Spleen (tissue), 11 donors: ENCODE results near the gene ABT1. TPM values are rescaled to one million over a fixed set of nuclear protein-coding genes. Genes with fewer than 3 reads are reported as not detected.

Source experiments
- DNase-seq: peaks from one replicate; pipeline ENCODE4 v3.0.0-alpha.2; 2020
- H3K27ac ChIP-seq, 8 donors: fragments of 200-600 bp; sonication (generic) in 7 of 8; 1 replicate in 4 of 8; 2 replicates in 4 of 8; pipeline versions ENCODE4 v1.5.0 to v1.8.0; 2016 to 2021; ENCODE audit warnings: inconsistent platforms in 4 of 8, mild to moderate bottlenecking in 4 of 8, moderate library complexity in 1 of 8
- H3K27me3 ChIP-seq, 7 donors: fragments of 200-600 bp; sonication (generic) in 6 of 7; replicated peaks in 1 of 7; 1 replicate in 4 of 7; 2 replicates in 3 of 7; pipeline versions ENCODE4 v1.5.0 to v1.8.0; 2016 to 2021; ENCODE audit warnings: inconsistent platforms in 3 of 7, mild to moderate bottlenecking in 1 of 7
- H3K36me3 ChIP-seq, 6 donors: fragments of 200-600 bp; sonication (generic) in 5 of 6; 1 replicate in 4 of 6; 2 replicates in 2 of 6; pipeline versions ENCODE4 v1.5.0 to v1.8.0; 2016 to 2021; ENCODE audit warnings: inconsistent platforms in 2 of 6
- H3K4me1 ChIP-seq, 6 donors: fragments of 200-600 bp; sonication (generic) in 5 of 6; 1 replicate in 3 of 6; 2 replicates in 3 of 6; pipeline versions ENCODE4 v1.5.0 to v1.8.0; 2016 to 2021; ENCODE audit warnings: inconsistent platforms in 3 of 6
- H3K4me3 ChIP-seq, 8 donors: fragments of 200-600 bp; sonication (generic) in 7 of 8; 1 replicate in 4 of 8; 2 replicates in 4 of 8; pipeline versions ENCODE4 v1.5.0 to v1.8.0; 2016 to 2021; ENCODE audit warnings: inconsistent platforms in 4 of 8, mild to moderate bottlenecking in 4 of 8, moderate library complexity in 2 of 8
- H3K9me3 ChIP-seq, 8 donors: fragments of 200-600 bp; sonication (generic) in 7 of 8; 1 replicate in 4 of 8; 2 replicates in 4 of 8; pipeline versions ENCODE4 v1.5.0 to v1.8.0; 2016 to 2021; ENCODE audit warnings: inconsistent platforms in 4 of 8
- CTCF ChIP-seq, 11 experiments: fragments of 200-600 bp in 7 of 11; fragments of 450-650 bp in 4 of 11; sonication (generic) in 4 of 11; IDR thresholded peaks in 8 of 11; conservative IDR thresholded peaks in 3 of 11; 1 replicate in 7 of 11; 2 replicates in 4 of 11; pipeline versions ENCODE4 v1.4.0 to v1.8.0; 2016 to 2021; ENCODE audit warnings: antibody characterized with exemption in 11 of 11, inconsistent platforms in 4 of 11, mild to moderate bottlenecking in 1 of 11
- POLR2A ChIP-seq, 3 donors: fragments of 450-650 bp; IDR thresholded peaks; one replicate each; pipeline ENCODE4 v1.5.1; 2017; ENCODE audit warnings: antibody characterized with exemption in 3 of 3, mild to moderate bottlenecking in 1 of 3
- POLR2AphosphoS5 ChIP-seq, 3 donors: sonication (generic); formaldehyde crosslinking; IDR thresholded peaks; one replicate each; pipeline ENCODE4 v1.5.1; 2017; ENCODE audit warnings: antibody characterized with exemption in 3 of 3
- WGBS, 5 donors: extraction: QIAGEN DNeasy Blood & Tissue Kit in 3 of 5; methylation state at CpG; one replicate each; pipeline versions ENCODE4 v1.1.5 to v1.1.7; 2013 to 2018; 5-methylcytosine and 5-hydroxymethylcytosine counted together
- intact Hi-C: fragments of 100-400 bp; cut with DNase I; formaldehyde crosslinking; loops from one replicate; pipeline ENCODE4 v1.15.0; 2023; ENCODE audit warnings: low total_unique reads
- polyA plus RNA-seq, 3 donors: library from polyadenylated mRNA; stranded (reverse); fragments of 200-250 nt; gene quantifications; one replicate each; pipeline ENCODE4 v1.2.1, GENCODE V29; 2013
- total RNA-seq, 7 donors: library from RNA; depleted of rRNA in 3 of 7; stranded (reverse); fragments of >200 nt in 3 of 7; fragmentation: NEBNext Ultra II Directional in 4 of 7; extraction: Animal tissue kit (Norgen Biotek cat#: 25700) in 4 of 7; gene quantifications; one replicate each; pipeline versions ENCODE4 v1.1.0 to v1.2.1, GENCODE V29; 2016 to 2021
- donor health status: healthy with polysubstance abuse.
- donor health status: DM: no; HTN: no; CAD: no; lungs with moderate emphysema.
- donor health status: DM: no; HTN: no; CAD: no.
- donor health status: Bipolar disorder and iron deficiency.
- donor health status: healthy.
- donor health status: DM: no; HTN: no; CAD: no.
- donor health status: DM: yes; HTN: yes; CAD: no.

ABT1 gene
- total and polyA plus RNA-seq, 10 donors: 14.9 to 26.2 (median 19.5) TPM

GRCh38 chr6:26552640-26553188 lies 44.0 kb upstream of the ABT1 start:
- intact Hi-C loops: no loop called here
- 41 to 54% (median 48%) methylated on average over 11 of the region's 11 CpGs for WGBS, 5 donors

DNA sequence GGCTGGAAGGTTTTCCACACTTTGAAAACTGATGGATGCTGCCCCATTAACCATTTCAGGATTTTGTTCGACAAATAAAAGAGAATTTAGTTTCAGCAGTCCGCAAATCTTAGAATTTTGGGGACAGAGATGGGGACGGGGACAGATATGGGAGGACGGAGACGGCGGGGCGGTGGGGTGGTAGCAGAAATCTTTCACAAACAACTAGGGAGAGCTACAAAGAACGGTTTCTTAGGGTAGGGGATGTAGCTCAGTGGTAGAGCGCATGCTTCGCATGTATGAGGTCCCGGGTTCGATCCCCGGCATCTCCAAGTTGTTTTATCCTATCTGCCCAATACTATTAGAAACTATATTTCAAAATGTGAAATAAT lies 43.5 kb upstream of the ABT1 start:
- peak overlapping the region; percentile 72 to 87 (median 82) for H3K27ac ChIP-seq
- 0 to 2% (median 1%) methylated on average over 13 of the region's 13 CpGs for WGBS, 5 donors
- TF ChIP-seq CTCF (IDR thresholded peaks at IDR 0.05 in 8 of 11, conservative IDR thresholded peaks at IDR 0.05 in 3 of 11) (no peak), POLR2AphosphoS5 (IDR thresholded peaks at IDR 0.05) (no peak), POLR2A (IDR thresholded peaks at IDR 0.05) (no peak)
- H3K4me3 ChIP-seq: peak overlapping the region; percentile 36 to 75 (median 48)
- H3K4me1 ChIP-seq: peaks cover 14 to 50% (median 43%) of the 10 kb centered on the region in 6 donors
- no peaks in the 10 kb centered on the region for H3K36me3 ChIP-seq
- no peaks in the 10 kb centered on the region for H3K27me3 ChIP-seq
- intact Hi-C loops: no loop called here
- H3K9me3 ChIP-seq: no peaks in the 10 kb centered on the region
- DNase-seq: peak; percentile 85

More at GRCh38 chr6:26552640-26553188, 44.0 kb upstream of the ABT1 start:
- Histone ChIP-seq H3K27ac (peak overlapping the region; percentile 13 to 87 (median 80)), H3K27me3 (no peaks in the 10 kb centered on the region), H3K4me3 (peak overlapping the region; percentile 36 to 75 (median 48)), H3K36me3 (no peaks in the 10 kb centered on the region), H3K9me3 (no peaks in the 10 kb centered on the region), H3K4me1 (peaks cover 14 to 50% (median 43%) of the 10 kb centered on the region in 6 donors)
- TF ChIP-seq CTCF (IDR thresholded peaks at IDR 0.05 in 8 of 11, conservative IDR thresholded peaks at IDR 0.05 in 3 of 11): no peak
- no peak for TF ChIP-seq POLR2AphosphoS5 (IDR thresholded peaks at IDR 0.05)
- no peak for TF ChIP-seq POLR2A (IDR thresholded peaks at IDR 0.05)
- DNase-seq: no peak

DNA sequence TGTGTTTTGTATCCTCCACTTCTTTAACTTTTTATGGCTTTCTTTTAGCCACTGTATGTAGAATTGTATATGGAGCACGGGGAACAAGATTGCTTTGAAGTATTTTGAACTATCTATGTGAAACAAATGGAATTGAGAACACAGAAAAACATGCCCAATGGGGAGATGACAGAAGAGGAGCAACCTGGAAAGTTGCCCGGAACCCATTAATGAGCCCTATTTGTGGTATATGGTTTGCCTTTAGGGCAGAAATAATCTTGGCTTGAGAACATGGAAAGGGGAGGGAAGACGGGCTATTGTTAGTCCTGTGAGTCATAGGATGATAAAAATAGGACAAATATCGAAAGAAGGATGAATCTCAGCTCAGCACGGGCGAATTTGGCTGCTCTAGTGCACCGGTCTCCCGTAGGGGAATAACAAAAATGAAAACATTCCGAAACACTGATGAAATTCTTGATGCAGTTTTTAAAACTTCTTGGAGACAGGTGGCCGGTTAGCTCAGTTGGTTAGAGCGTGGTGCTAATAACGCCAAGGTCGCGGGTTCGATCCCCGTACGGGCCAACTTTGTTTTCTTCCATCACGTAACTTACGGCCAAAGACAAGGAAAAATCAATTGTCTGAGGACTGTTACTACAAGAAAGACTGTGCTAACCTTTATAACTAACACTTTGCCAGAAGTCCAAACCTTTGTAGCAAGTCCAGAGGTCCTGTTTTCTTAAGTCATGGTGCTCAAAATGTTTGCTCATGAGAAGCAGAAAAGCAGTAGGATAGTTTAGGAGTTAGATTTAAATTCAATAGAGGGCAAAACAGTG lies 42.9 kb upstream of the ABT1 start:
- Histone ChIP-seq H3K27me3 (no peaks in the 10 kb centered on the region), H3K27ac (peak overlapping the region; percentile 72 to 87 (median 82)), H3K4me1 (peaks cover 14 to 50% (median 43%) of the 10 kb centered on the region in 6 donors), H3K36me3 (no peaks in the 10 kb centered on the region), H3K9me3 (no peaks in the 10 kb centered on the region), H3K4me3 (peak overlapping the region; percentile 36 to 75 (median 48))
- TF ChIP-seq POLR2A (IDR thresholded peaks at IDR 0.05) (no peak), POLR2AphosphoS5 (IDR thresholded peaks at IDR 0.05) (no peak), CTCF (IDR thresholded peaks at IDR 0.05 in 8 of 11, conservative IDR thresholded peaks at IDR 0.05 in 3 of 11) (no peak)
- WGBS, 5 donors: 0 to 1% (median 0%) methylated on average over 19 of the region's 19 CpGs
- intact Hi-C loops: no loop called here
- DNase-seq: peak; percentile 80

DNA sequence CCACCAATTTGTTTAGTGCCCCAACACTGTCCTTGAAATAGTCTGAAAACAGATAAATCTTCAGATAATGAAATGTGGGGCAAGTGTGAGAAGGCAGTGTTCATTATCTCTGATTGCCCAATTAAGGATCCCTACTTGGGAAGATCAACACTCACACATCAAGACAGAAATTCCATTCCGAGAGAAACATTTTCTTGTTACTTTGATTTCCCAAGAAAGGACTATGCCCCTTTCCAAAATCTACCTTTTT lies 42.4 kb upstream of the ABT1 start:
- H3K27me3 ChIP-seq: no peaks in the 10 kb centered on the region
- peaks cover 14 to 50% (median 42%) of the 10 kb centered on the region in 6 donors for H3K4me1 ChIP-seq
- DNase-seq: no peak
- H3K4me3 ChIP-seq: peak overlapping the region in 7 of 8 donors; percentile 25 to 75 (median 49)
- peak overlapping the region; percentile 72 to 87 (median 82) for H3K27ac ChIP-seq
- WGBS, 5 donors: 5 to 20% (median 18%) methylated on average over 1 of the region's 1 CpG
- intact Hi-C loops: no loop called here
- no peak for TF ChIP-seq POLR2A (IDR thresholded peaks at IDR 0.05)
- no peak for TF ChIP-seq POLR2AphosphoS5 (IDR thresholded peaks at IDR 0.05)
- no peak for TF ChIP-seq CTCF (IDR thresholded peaks at IDR 0.05 in 8 of 11, conservative IDR thresholded peaks at IDR 0.05 in 3 of 11)
- H3K36me3 ChIP-seq: no peaks in the 10 kb centered on the region
- no peaks in the 10 kb centered on the region for H3K9me3 ChIP-seq
